GM19324 (cell line): ENCODE data around the gene ADARB2.

Source experiments
- ATAC-seq: cut with Tn5 transposase; IDR thresholded peaks from one replicate; pipeline ENCODE4 v1.9.1; 2021; ENCODE audit warnings: mild to moderate bottlenecking, moderate library complexity; ENCODE audit not compliant: unreplicated experiment, low FRiP score

The ADARB2 gene

DNA sequence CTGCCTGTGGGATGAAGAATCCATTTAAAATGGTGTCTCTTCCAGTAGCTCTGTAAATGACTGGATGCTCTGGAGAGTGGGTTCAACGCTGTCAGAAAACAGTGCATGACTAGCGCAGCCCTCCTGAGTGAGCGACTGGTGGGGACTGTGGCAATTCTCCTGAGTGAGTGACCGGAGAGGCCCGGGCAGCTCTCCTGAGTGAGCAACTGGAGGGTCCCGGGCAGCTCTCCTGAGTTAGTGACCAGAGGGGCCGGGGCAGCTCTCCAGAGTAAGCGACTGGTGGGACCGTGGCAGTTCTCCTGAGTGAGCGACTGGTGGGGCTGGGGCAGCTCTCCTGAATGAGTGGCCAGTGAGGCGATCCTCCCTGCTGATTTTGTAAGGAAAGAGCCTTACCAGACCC, 595.6 kb downstream of the ADARB2 start:
- no peak for ATAC-seq

GRCh38 chr10:1141261-1141660, 596.1 kb downstream of the ADARB2 start:
- ATAC-seq = no peak

- ATAC-seq = no peak
Observed at GRCh38 chr10:1138529-1138928, 598.8 kb downstream of the ADARB2 start.

DNA sequence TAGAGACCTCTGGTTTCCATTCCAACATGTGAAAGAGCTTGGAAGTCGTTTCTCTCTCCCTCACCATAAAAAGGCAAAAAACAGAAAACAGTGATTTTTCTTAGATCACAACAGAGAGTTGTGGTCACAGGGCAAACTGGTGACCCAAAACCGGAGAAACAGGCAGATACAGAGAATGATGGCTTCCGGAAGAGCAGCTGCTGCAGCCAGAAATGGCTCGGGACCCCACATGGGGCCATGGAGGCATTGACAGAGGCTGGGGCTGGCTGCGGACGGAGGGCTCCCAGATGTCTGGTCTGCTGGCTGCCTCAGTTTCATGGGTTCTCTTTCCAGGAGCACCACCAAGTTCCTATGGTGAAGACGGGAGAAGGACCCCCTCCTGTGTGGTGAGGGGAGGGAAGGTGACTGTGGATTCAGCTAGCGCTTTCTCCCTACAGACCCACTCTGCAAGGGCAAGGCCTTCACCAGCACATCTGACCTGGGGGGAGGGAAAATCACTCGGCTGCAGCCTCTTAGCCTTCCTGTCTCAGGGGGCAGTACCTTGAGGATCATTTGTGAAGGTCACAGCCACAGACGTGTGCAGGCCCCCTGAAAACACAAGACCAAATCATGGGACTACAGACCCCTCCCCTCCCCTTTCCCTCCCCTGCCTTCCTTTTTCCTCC, 599.7 kb downstream of the ADARB2 start:
- ATAC-seq = no peak

DNA sequence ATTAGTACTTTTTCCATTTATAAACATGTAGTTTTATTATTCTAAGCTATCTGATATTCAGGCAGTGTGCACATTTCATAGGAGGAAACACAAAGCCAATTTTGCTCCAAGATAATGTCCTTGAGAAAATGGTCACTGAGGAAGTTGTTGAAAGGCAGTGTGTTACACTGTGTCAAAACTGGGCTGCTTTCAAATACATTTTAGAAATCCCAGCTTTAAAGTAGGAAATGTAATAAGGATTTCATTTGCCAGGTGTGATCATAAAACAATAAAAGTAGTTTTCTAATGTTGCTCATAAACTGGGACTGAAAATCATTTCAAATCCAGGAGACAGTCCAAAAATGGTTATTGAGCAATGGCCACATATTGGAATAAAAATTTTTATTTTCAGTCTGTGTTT, 601.1 kb downstream of the ADARB2 start:
- no peak for ATAC-seq

GRCh38 chr10:1134156-1134555, 603.2 kb downstream of the ADARB2 start:
- no peak for ATAC-seq

- no peak for ATAC-seq
Observed at GRCh38 chr10:1133495-1134045, 603.8 kb downstream of the ADARB2 start.

GRCh38 chr10:1132584-1132983, 604.7 kb downstream of the ADARB2 start:
- no peak for ATAC-seq

DNA sequence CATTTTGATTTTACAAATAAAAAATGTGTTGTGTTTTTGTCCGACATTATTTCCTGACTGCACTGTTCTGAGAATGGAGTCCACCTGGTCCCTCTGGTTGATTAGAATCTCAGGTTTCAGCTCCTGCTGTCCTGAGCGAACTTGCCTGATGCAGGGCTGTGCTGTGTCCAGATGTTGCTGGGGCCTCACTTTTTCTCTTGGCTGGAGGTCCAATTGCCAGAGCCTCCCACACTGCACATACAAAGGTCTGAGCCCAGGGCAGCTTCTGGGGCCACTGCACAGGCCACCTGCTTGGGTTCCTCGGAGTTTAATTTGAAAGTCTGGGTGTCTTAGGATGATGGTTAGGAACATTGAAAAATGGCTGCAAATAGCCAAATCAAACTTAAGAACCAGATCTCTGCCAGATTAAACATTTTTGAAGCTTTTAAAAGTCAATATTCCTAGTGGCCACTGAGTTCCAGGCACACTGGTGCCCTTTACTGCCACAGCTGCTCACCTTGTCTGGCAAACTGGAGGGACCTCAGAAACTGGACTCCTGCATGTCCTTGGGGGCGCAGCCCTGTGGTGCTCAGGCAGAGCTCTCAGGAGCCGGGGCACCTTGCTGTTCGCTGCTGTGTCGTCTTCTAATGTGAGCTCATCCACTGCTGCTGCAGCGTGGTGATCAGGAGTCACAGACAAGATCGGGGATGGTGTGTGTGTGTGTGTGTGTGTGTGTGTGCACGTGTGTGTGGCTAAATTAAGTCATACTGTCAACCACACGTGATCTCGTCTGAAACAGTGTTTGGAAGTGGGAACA, 606.1 kb downstream of the ADARB2 start:
- no peak for ATAC-seq

DNA sequence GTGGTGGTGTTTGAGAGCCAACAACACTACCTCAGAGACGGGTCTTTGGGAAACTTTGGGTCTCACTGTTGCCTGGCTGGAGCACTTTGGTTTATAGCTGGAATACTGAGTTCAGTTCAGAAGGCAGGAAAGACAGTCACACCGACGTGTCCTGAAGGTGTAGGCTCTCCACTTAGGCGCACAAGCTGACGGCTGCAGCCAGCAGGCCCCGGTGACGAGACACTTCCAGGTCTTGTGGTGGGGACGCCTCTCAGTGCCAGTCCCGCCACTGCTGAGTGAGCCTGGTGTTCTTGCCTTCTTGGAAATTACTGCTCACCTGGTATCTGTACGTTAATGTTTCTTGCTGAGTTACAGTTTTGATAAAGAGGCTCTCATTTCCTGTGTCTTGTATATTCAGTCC, 607.1 kb downstream of the ADARB2 start:
- no peak for ATAC-seq

- no peak for ATAC-seq
Observed at GRCh38 chr10:1128649-1129048, 608.7 kb downstream of the ADARB2 start.

DNA sequence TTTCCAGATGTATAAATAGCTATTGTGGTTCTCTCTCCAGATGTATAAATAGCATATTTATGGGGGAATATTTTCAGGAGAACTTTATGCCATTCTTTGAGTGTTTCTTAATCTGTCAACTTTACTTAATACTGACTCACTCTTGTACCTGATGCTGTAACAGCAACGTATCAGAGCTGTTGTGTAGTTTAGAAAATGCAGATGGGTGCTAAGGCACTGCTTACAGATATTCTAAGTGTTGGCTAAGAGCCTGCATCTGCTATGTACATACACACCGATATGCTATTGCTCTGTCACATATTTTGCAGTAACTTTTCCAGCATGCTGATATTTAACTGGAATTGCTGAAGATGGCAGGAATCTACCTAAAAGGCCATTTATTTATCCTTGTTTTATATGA, 609.2 kb downstream of the ADARB2 start:
- no peak for ATAC-seq

GRCh38 chr10:1127629-1128028, 609.7 kb downstream of the ADARB2 start:
- no peak for ATAC-seq
